ENCODE data around the gene WFDC5. TPM values are rescaled to one million over a fixed set of nuclear protein-coding genes. Genes with fewer than 3 reads are reported as not detected.

WFDC5 gene
- 0.64 and 8.2 TPM in 2 replicates for total RNA-seq

GRCh38 chr20:45114465-45115385, at the start of gene WFDC5:
Gene WFDC5, minus strand, starts transcription at chr20:45115174. Its CDS starts 91 bp downstream, at chr20:45115083.

GRCh38 chr20:45124365-45124764, 9.4 kb upstream of the WFDC5 start, which contains the start of gene WFDC12:
Gene WFDC12, minus strand, starts transcription at chr20:45124465. Its CDS starts 18 bp downstream, at chr20:45124447.

DNA sequence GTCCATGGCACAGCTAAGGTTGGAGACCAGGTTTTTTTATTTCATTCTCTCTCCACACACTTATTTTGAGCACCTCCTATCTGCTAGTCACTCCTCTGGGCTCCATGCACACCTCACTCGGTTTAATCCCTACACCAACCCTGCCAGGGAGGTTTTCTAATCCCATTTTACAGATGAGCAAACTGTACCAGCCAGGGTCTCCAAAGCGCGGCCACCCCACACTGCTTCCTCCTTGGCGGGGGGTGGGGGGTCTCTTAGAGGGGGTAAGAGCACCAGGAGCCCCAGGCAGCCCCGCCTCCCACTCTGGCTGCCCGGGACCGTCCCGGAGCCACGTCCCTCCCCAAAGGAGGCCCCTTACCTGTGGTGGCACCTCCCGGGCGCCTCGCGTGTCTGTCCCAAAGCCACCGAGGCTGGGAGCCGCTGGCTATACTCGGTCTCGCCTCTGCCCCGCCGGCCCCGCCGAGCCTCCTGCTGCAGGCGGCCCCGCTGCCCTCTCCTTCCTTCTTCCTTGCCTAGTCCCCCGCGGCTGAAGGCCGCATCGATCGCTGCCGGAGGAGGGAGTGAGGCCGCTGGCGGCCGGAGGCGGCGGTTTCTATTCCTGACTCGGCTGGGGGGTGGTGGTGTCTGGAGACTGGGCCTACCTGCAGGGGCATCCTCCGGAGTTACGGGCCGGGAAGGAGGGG, 14.3 kb downstream of the WFDC5 start, which contains the start of gene KCNS1:
Gene KCNS1 (minus strand): TSS at position 565 of the 683 bp plus-strand sequence. CDS start 1,891 bp downstream, outside the sequence.

Other genes with a start within 250 kb of the WFDC5 start
- gene YWHAB, start 229.5 kb downstream of the WFDC5 start, total RNA-seq, result 58.8 and 140 TPM in 2 replicates
- gene PABPC1L, start 205.1 kb downstream of the WFDC5 start, total RNA-seq, result 6.8 and 21.9 TPM in 2 replicates
- 16.7 and 18.5 TPM in 2 replicates for gene TOMM34, start 154.8 kb downstream of the WFDC5 start, total RNA-seq
- 43.4 and 48.1 TPM in 2 replicates for gene STK4, start 148.7 kb downstream of the WFDC5 start, total RNA-seq
- 0.64 and 1.0 TPM in 2 replicates for gene KCNS1, start 14.0 kb downstream of the WFDC5 start, total RNA-seq
- gene WFDC12, start 9.3 kb upstream of the WFDC5 start, total RNA-seq, result 8.9 TPM in 1 of 2 replicates, not detected in the other
- gene PI3, start 59.7 kb upstream of the WFDC5 start, total RNA-seq, result 39.5 and 217 TPM in 2 replicates
- not detected in 2 replicates for gene SEMG1, start 91.9 kb upstream of the WFDC5 start, total RNA-seq
- not detected in 2 replicates for gene SEMG2, start 106.2 kb upstream of the WFDC5 start, total RNA-seq
- 458 and 1,147 TPM in 2 replicates for gene SLPI, start 139.4 kb upstream of the WFDC5 start, total RNA-seq
- not detected in 2 replicates for gene RBPJL, start 191.7 kb upstream of the WFDC5 start, total RNA-seq
- under 0.01 and 0.14 TPM in 2 replicates for gene MATN4, start 193.1 kb upstream of the WFDC5 start, total RNA-seq
- gene SDC4, start 233.2 kb upstream of the WFDC5 start, total RNA-seq, result 193 and 303 TPM in 2 replicates
- gene SYS1, start 248.0 kb upstream of the WFDC5 start, total RNA-seq, result 17.4 and 22.1 TPM in 2 replicates